B cell (primary cell): Measurements from ENCODE around the gene CUTA. TPM values are rescaled to one million over a fixed set of nuclear protein-coding genes. Genes with fewer than 3 reads are reported as not detected.

Experiments used
- ATAC-seq: fragments of 200-7000 bp; cut with Tn5 transposase; one replicate; pipeline ENCODE4 v1.10.0; 2021; ENCODE audit warnings: low read depth, mild to moderate bottlenecking, moderate number of reproducible peaks, moderate library complexity
- CTCF ChIA-PET: fragments of 350-600 bp; sonication (Branson Sonifier 250); formaldehyde crosslinking; loops from one replicate; lab custom pipeline; 2021; ENCODE audit warnings: antibody characterized with exemption, inconsistent platforms; lab: Charles Lee
- POLR2A ChIA-PET: fragments of 350-600 bp; sonication (Branson Sonifier 250); formaldehyde crosslinking; loops from one replicate; lab custom pipeline; 2021; ENCODE audit warnings: antibody characterized with exemption; lab: Charles Lee
- DNase-seq: peaks from one replicate; pipeline ENCODE4 v3.0.0; 2013
- H2AFZ ChIP-seq: 2 replicates; pipeline ENCODE4 v1.6.1; 2012; ENCODE audit warnings: mild to moderate bottlenecking, low read depth, low read length; ENCODE audit not compliant: insufficient read depth, poor library complexity, severe bottlenecking
- H3K27ac ChIP-seq, 2 donors: 1 replicate in 1 of 2; 2 replicates in 1 of 2; pipeline ENCODE4 v1.5.1; 2012 to 2013; ENCODE audit warnings: low read length in 2 of 2, mild to moderate bottlenecking in 2 of 2, moderate library complexity in 1 of 2
- H3K27me3 ChIP-seq, 4 experiments: fragments of 200-600 bp in 1 of 4; sonication (generic) in 1 of 4; replicated peaks in 1 of 4; 1 replicate in 2 of 4; 2 replicates in 2 of 4; pipeline versions ENCODE4 v1.6.1 to v1.7.0; 2013 to 2016; ENCODE audit warnings: low read length in 3 of 4, mild to moderate bottlenecking in 2 of 4, mixed read lengths in 1 of 4, moderate library complexity in 1 of 4; ENCODE audit not compliant: insufficient read depth in 4 of 4, control insufficient read depth in 3 of 4; ENCODE audit errors: control extremely low read depth in 1 of 4
- H3K36me3 ChIP-seq, 2 experiments: replicated peaks in 1 of 2; 1 replicate in 1 of 2; 2 replicates in 1 of 2; pipeline versions ENCODE4 v1.6.1 to v1.7.1; 2013; ENCODE audit warnings: low read length in 1 of 2; ENCODE audit not compliant: insufficient read depth in 2 of 2, control insufficient read depth in 1 of 2; ENCODE audit errors: control extremely low read depth in 1 of 2, extremely low read depth in 1 of 2
- H3K4me1 ChIP-seq, 2 donors: fragments of 200-600 bp in 1 of 2; sonication (generic) in 1 of 2; 1 replicate in 1 of 2; 2 replicates in 1 of 2; pipeline versions ENCODE4 v1.5.1 to v1.6.1; 2013 to 2017; ENCODE audit warnings: low read length in 2 of 2; ENCODE audit not compliant: control insufficient read depth in 2 of 2, insufficient read depth in 2 of 2
- H3K4me2 ChIP-seq: replicated peaks from 2 replicates; pipeline ENCODE3; 2012; ENCODE audit warnings: mild to moderate bottlenecking, low read depth, low read length; ENCODE audit not compliant: poor library complexity, severe bottlenecking
- H3K4me3 ChIP-seq, 5 experiments: fragments of 200-600 bp in 1 of 5; sonication (generic) in 1 of 5; 1 replicate in 3 of 5; 2 replicates in 2 of 5; pipeline versions ENCODE4 v1.5.1 to v1.7.0; 2011 to 2016; ENCODE audit warnings: low read length in 4 of 5, mild to moderate bottlenecking in 4 of 5, low read depth in 2 of 5, control low read depth in 1 of 5, moderate library complexity in 1 of 5; ENCODE audit not compliant: insufficient read depth in 1 of 5; ENCODE audit errors: control extremely low read depth in 1 of 5, extremely low read depth in 1 of 5
- H3K79me2 ChIP-seq: fragments of 200-600 bp; sonication (generic); one replicate; pipeline ENCODE4 v1.6.0; 2016; ENCODE audit warnings: low read length; ENCODE audit not compliant: control insufficient read depth, insufficient read depth
- H3K9ac ChIP-seq: fragments of 200-600 bp; sonication (generic); 2 replicates; pipeline ENCODE4 v1.6.1; 2017; ENCODE audit warnings: mild to moderate bottlenecking, low read length, moderate library complexity
- H3K9me3 ChIP-seq, 3 donors: one replicate each; pipeline versions ENCODE4 v1.6.1 to v1.7.1; 2013; ENCODE audit warnings: low read length in 2 of 3; ENCODE audit not compliant: control insufficient read depth in 2 of 3, insufficient read depth in 1 of 3; ENCODE audit errors: control extremely low read depth in 1 of 3
- H4K20me1 ChIP-seq: 2 replicates; pipeline ENCODE4 v1.6.0; 2012; ENCODE audit warnings: mild to moderate bottlenecking, low read length; ENCODE audit not compliant: insufficient read depth, control insufficient read depth, poor library complexity, severe bottlenecking
- H3K27ac Mint-ChIP-seq: one replicate; pipeline ENCODE4 v1.8.0; 2021; ENCODE audit warnings: mixed read lengths
- H3K27me3 Mint-ChIP-seq: one replicate; pipeline ENCODE4 v1.8.0; 2021; ENCODE audit warnings: mixed read lengths
- H3K4me1 Mint-ChIP-seq: one replicate; pipeline ENCODE4 v1.8.0; 2021; ENCODE audit warnings: mixed read lengths
- H3K4me3 Mint-ChIP-seq: one replicate; pipeline ENCODE4 v1.8.0; 2021; ENCODE audit warnings: mixed read lengths
- H3K9me3 Mint-ChIP-seq: one replicate; pipeline ENCODE4 v1.8.0; 2022; ENCODE audit warnings: mixed read lengths; ENCODE audit not compliant: insufficient read depth
- WGBS: methylation state at CpG from one replicate; pipeline ENCODE4 v1.1.5; 2013; ENCODE audit warnings: missing lambda C conversion rate; ENCODE audit not compliant: insufficient coverage; 5-methylcytosine and 5-hydroxymethylcytosine counted together
- intact Hi-C: fragments of 100-400 bp; cut with micrococcal nuclease; formaldehyde crosslinking; loops from one replicate; pipeline ENCODE4 v1.10.0; 2022
- polyA plus RNA-seq: library from polyadenylated mRNA; depleted of rRNA; stranded (reverse); fragments of >200 nt; gene quantifications from 2 replicates; pipeline ENCODE4 v1.2.3, GENCODE V29; 2012
- total RNA-seq, 2 donors: library from RNA; stranded (reverse); fragments of 120-200 nt in 1 of 2; gene quantifications; 1 replicate in 1 of 2; 2 replicates in 1 of 2; pipeline versions ENCODE4 v1.2.3 to v1.2.4, GENCODE V29; 2013 to 2022
- TF ChIP-seq, protein P1 (sequence below): fragments of 200-600 bp; IDR thresholded peaks from one replicate; pipeline ENCODE4 v1.8.0; 2022; ENCODE audit warnings: antibody characterized with exemption, mild to moderate bottlenecking

The CUTA gene
- total and polyA plus RNA-seq, 2 donors (not counting 1 experiment from before 2014, with no cell fraction given) = 137 to 226 TPM

DNA sequence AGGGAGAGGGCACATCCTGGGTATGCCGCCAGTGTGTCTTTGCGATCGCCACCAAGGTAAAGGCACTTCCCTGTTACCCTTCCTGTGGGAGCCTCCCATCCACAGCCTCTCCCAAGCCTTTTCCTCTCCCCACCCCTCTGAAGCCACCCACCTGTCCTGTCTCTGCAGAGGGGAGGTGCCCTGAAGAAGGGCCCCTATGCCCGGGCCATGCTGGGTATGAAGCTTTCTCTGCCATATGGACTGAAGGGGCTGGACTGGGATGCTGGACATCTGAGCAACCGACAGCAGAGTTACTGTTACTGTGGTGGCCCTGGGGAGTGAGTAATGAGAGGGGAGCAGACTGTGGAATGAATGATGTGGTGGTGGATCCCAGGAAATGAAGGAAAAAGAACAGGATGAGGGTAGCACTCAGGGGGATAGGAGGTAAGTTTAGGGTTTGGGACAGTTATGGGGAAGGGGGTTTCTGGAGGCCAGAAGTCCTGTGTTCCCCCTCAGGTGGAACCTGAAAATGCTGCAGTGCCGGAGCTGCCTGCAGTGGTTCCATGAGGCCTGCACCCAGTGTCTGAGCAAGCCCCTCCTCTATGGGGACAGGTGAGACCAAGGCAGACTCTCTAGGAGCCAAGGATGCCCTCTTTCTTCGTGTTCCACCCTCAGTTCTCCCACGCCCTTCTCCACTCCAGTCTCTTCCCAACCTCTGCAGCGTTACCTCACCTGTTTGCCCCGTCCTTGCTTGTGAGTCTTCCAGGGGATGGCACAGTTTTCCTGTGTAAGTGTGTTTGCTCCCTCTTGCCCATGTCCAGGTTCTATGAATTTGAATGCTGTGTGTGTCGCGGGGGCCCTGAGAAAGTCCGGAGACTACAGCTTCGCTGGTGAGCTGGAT lies 4.4 kb downstream of the CUTA start:
- ATAC-seq (no peak), DNase-seq (no peak)
- Histone ChIP-seq H3K79me2 (peaks cover 49% of the 10 kb centered on the region), H3K4me2 (peak overlapping the region; percentile 97), H4K20me1 (peaks cover 13% of the 10 kb centered on the region), H3K4me3 (no peak overlapping the region), H3K36me3 (peaks cover 0 to 44% of the 10 kb centered on the region in 2 experiments), H3K27ac (peak overlapping the region; percentile 50 to 95), H2AFZ (no peak overlapping the region), H3K9ac (no peak overlapping the region), H3K9me3 (no peaks in the 10 kb centered on the region), H3K27me3 (no peaks in the 10 kb centered on the region), H3K4me1 (peaks cover 57 to 78% of the 10 kb centered on the region in 2 donors)
- CTCF ChIA-PET = interaction anchor here (1.1 to 2.3 kb wide), 2 partner anchors 12 to 22 kb away, joined by 3 to 6 read pairs; no protein-coding TSS in a partner anchor
- H3K27me3 Mint-ChIP-seq = no peaks in the 10 kb centered on the region
- no peaks in the 10 kb centered on the region for H3K9me3 Mint-ChIP-seq
- peaks cover 77% of the 10 kb centered on the region for H3K4me1 Mint-ChIP-seq
- H3K27ac Mint-ChIP-seq = peak overlapping the region; percentile 87
- H3K4me3 Mint-ChIP-seq = peak overlapping the region; percentile 64
- POLR2A ChIA-PET = no interaction called here
- intact Hi-C loops = no loop called here
- TF ChIP-seq, protein P1, sequence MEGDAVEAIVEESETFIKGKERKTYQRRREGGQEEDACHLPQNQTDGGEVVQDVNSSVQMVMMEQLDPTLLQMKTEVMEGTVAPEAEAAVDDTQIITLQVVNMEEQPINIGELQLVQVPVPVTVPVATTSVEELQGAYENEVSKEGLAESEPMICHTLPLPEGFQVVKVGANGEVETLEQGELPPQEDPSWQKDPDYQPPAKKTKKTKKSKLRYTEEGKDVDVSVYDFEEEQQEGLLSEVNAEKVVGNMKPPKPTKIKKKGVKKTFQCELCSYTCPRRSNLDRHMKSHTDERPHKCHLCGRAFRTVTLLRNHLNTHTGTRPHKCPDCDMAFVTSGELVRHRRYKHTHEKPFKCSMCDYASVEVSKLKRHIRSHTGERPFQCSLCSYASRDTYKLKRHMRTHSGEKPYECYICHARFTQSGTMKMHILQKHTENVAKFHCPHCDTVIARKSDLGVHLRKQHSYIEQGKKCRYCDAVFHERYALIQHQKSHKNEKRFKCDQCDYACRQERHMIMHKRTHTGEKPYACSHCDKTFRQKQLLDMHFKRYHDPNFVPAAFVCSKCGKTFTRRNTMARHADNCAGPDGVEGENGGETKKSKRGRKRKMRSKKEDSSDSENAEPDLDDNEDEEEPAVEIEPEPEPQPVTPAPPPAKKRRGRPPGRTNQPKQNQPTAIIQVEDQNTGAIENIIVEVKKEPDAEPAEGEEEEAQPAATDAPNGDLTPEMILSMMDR = no peak
- 95% methylated on average over 5 of the region's 14 CpGs for WGBS
